Activated CD8-positive, alpha-beta memory T cell treated with anti-CD3 and anti-CD28 coated beads, Interleukin-2, amount 50 U/mL, for 24 hours (primary cell): ENCODE data around the gene MED16.
"Not testable (repeated sequence)": the region's sequence is repeated elsewhere in the genome, so short reads cannot be mapped to it uniquely, and the experiment has no call there.

Experiments used
- DNase-seq: peaks from one replicate; pipeline ENCODE4 v3.0.0-alpha.2; 2020; ENCODE audit errors: extremely low read depth

MED16 gene

DNA sequence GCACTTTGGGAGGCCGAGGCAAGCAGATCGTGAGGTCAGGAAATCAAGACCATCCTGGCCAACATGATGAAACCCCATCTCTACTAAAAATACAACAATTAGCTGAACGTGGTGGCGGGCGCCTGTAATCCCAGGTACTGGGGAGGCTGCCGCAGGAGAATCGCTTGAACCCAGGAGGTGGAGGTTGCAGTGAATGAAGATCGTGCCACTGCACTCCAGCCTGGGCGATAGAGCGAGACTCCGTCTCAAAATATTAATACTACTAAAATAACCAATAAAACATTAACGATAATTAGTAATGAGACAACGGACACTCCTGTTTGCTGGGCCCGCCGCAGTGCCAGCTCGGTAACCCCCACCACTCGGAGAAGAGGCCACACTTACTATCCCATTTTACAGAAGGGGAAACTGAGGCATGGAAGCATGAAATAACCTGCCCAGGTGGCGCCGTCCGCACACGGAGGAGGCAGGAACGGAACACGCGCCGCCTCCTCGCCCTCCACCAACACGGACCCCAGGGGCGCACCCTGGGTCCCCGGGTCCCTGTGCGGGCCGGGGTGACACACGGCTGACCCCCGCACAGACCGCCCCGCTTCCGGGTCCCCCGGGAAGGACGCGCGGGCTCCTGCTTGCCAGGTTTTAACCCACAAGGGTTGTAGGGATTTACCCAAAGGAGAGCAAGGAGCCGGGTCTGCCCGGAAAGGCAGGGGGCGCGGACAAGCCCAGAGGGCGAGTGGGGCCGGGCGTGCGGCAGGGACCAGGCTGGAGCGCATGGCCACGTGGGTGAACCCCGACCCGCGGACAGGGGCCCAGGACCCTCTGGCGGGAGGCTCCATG lies 18.4 kb upstream of the MED16 start:
- no peak for DNase-seq

DNA sequence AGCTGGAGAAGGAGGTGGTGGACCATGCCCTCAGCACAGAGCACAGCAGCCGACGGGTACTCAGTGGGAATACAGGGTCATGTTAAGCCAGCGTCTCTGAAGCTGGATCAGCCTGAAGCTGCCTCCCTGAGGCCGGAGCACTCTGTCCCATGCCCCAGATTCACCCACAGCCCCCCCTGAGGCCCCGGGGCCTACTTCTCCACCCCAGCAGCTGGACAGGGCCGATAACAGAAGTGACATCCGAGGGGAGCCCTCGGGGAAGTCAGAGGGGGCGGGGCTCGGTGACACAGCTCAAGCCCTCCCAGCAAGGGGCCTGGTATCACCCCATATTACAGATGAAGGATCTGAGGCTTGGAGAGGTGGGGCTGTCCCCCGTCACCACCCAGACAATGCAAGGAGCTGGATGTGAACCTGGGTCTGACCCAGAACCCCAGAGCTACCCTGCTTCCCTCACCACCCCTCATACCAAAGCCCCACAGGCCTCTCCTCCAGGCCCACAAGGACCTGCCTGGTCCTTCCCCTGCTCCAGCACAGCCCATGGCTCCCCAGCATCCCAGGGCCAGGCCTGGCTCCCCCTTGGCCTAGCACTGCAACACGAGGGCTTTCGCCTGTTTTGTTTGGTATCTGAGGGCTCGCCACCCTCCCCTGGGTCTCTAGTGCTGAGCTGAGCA lies 14.3 kb upstream of the MED16 start:
- DNase-seq, result no peak

DNA sequence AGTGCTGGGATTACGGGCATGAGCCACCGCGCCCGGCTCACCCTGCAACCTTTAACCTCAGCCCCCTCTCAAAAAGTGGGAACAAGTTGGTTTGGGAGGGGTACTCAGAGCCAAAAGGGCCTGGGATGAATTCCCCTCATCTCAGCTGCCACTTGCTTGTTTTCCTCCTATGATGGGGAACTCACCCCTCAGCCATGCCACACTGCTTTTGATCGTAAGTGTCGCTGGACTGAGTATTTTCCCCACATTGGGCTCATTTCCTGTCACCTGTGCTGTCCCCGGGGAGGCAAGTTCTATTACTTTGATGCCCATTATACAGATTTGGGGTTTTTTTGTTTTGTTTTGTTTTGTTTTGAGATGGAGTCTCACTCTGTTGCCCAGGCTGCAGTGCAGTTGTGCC lies 13.5 kb upstream of the MED16 start:
- no peak for DNase-seq

DNA sequence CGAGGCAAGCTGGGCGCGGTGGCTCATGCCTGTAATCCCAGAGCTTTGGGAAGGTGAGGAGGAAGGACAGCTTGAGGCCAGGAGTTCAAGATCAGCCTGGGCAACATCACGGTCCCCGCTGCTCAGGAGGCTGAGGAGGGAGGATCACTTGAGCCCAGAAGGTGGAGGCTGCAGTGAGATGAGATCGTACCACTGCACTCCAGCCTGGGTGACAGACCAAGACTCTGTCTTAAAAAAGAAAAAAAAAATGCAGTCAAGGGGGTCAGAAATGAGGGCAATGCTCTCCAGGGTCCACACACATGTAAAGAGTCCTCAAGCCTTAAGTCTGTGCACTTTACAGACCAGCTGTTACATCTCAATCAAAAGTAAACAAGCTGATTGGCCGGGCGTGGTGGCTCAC lies 11.6 kb upstream of the MED16 start:
- DNase-seq, result no peak

DNA sequence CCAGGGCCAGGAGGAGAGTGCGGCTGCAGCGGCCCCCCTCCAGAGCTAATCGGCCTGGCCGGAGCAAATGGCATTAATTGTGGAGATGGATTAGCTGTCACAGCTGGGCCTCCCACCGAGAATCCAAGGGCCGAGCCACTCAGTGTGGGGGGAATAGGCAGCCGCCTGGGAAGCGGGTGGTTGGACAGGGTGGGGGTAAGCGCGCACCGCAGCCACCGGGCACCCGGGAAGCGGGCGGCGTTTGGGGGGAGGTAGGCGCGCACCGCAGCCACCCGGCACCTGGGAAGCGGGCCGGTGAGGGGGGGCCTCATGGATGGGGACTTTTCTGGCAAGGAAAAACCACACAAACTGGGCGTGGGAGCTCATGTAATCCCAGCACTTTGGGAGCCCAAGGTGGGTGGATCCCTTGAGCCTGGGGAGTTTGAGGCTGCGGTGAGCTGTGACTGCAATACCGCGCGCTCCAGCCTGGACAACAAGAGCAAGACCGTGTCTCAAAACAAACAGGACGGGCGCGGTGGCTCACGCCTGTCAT lies 10.3 kb upstream of the MED16 start:
- DNase-seq, result no peak

DNA sequence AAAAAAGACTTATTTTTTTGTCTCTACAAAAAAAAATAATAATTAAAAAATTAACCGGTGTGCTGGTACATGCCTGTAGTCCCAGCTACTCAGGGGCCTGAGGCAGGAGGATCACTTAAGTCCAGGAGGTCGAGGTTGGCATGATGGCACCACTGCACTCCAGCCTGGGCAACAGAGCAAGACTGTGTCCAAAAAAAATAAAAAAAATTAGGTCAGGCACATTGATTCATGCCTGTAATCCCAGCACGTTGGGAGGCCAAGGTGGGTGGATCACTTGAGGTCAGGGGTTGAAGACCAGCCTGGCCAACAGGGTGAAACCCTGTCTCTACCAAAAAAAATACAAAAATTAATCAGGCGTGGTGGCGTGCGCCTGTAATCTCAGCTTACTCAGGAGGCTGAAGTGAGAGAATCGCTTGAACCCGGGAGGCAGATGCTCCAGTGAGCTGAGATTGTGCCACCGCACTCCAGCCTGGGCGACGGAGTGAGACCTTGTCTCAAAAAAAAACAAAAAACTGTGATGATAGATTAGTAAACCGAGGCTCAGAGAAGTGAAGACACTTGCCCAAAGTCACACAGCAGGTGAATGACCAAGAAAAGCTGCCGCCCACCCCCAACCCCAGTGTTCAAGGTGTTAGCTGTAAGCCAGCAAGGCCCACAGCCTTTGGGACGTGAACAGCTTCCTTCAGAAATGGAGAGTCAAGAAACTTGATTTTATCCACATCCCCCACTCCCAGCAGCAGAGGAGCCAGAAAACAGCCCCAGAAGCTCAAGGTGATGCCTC lies 9.6 kb upstream of the MED16 start:
- DNase-seq, result no peak

DNA sequence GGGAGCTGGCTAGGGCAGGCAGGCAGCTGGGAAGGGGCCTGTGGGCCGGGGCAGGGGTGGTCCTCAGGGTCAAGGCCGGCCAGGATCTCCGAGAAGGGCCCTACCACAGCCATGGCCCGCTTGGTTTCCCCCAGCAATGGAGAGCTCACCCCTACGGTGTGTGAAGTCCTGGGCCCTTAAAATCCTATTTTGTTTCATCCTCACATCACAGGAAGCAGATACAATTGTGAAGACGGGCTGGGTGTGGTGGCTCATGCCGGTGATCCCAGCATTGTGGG lies 9.0 kb upstream of the MED16 start:
- DNase-seq, result no peak

DNA sequence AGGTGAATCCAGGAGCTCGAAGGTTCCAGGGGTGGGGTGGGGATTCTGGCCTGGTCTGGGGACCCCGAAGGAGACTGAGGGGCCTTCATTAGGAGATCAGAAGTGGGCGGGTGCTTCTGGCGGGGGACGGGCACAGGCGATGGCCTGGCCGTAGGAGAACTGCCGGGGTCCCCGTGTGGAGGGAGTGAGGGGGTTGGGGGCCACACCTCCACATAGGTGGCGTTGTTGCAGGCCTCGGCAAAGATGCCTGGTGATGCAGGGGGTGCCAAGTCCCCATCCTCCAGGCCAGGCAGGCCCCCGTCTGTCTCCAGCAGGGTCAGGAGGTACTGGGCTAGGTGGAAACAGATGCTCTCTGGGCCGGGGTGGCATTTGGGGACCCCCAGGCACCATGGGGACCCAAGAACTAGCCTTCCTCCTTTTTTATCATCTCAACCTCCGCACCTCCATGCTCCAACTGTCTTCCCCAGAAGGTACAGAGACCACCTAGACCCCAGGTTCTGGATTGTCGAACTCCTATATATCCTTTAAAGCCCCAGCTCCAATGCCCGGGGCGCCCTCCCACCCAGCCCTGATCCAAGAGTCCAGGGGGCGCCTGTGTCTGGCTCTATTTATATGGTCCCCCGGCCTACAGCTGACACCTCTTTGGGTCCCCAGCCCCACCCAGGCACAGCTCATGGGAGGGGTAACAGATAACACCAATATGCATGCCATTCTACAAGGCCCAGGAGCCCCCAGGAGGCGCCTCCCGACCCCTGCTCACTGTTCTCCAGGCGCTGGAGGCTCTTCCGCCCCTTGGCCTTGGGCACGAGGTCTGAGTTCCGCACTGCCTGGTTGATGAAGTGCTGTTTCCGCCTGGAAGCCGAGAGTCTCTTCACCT lies 8.5 kb upstream of the MED16 start:
- no peak for DNase-seq

DNA sequence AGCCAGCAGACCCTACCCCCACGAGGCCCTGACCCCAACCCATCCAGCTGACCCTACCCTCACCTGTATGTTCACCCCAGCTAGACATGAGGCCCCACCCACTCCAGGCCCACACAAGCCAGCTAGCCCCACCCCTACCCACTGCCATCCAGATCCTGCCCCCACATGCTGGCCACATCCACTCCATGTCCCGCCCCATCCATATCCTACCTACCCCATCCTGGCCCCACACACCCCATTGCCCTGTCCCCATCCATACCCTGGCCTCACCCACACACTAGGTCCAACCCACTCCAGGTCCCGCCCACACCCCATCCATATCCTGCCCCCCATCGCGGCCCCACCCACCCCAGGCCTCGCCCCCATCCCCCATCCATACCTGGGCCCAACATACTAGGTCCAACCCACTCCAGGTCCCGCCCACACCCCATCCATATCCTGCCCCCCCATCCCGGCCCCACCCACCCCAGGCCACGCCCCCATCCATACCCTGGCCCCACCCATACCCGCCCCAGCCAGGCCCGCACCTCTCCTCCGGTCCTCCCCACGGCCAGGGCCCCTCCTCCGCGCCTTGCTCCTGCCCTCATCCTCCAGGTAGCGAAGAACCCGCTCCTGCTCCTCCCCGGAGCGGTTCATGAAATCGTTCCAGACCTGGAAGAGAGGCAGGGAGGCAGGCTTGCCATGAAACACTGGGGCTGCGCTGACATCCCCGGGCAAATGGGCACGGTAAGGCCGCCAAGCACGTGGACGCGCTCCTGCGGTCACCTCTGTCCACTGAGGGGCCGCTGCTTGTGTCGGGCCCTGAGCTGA lies 7.5 kb upstream of the MED16 start:
- no peak for DNase-seq

DNA sequence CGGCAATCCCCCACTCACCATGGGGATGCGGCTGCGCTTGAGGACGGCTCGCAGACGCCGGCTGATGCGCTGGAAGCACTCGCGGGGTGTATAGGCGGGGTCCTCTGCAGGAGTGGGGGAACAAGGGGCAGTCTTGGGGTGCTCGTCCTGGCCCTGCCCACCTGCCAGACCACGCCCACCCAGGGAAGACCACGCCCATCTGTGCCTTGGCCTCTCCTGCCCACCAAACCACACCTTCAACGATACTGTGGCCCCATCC lies 7.0 kb upstream of the MED16 start:
- no peak for DNase-seq

DNA sequence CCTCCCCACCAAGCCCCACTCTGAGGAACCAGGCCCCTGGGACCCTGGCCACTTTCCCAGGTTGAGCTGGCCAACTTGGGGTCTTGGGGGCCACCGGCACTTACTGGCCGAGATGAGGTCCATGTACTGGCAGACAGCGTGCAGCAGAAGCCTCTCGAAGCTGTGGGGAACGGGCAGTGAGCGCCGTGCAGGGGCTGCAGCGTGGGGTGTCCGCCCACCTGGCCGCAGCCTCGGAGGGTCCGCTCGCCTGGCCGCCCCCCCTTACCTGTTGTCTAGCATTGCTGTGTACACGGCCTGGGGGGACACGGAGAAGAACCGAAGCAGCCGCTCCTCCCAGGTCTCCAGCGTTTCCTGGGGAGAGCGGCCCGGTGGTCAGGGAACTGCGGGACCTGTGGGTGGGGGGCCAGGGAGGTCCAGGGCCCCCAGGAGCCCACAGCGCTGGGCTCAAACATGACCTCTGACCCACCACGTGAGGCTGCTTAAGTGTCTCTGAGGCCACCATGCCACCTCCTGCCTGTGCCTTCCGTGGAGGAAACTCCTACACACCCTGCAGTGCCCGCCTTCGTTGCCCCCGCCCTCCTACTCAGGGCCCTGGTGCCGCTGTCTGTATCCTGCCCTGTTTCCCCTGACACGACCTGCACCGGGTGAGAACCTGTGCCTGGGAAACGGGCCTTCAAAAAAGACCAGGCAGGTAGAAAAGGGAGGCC lies 6.5 kb upstream of the MED16 start:
- no peak for DNase-seq

DNA sequence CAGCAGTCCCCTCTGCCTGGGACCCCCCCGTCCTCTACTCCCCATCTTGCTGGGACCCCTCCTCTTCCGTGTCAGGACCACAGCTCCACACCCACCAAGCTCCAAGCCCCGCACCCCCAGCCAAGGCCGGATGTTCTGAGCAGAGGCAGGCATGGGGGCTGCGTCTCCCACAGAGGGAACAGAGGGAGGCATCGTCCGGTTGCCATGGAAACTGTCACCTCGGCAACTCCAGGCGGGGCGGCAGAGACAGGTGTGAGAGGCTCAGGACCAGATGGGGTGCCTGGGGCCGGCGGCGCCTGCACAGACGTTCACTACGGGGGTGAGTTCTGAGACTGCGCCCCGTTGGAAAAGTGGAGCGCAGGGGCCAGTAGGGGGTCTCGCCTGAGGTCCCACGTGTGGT lies 5.7 kb upstream of the MED16 start:
- no peak for DNase-seq

DNA sequence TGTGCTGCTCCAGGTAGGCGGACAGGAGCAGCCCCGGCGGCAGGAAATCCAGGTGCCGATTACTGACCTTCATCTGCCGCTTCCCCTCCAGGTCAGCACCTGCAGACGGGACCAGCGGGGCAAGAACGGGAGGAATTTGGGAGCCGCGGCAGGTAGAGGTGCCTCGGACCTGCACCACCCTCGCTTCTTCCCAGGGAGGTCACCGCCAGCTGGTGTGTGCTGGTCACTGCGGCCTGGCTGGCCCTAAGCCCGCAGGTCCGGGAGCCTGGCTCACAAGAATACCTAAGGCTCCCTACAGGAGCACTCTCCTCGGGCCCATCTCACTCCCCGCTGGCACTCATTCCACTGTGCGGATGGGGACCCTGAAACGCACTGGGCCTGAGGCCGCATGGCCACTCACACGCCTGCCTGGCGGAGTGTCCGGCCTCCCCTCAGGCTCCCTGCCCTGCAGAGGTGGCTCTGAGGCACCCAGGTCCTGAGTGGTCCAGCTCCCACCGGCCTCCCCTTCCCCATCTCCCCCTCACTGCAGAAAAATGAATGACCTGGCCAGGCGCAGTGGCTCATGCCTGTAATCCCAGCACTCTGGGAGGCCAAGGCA lies 4.6 kb upstream of the MED16 start:
- DNase-seq, result no peak

DNA sequence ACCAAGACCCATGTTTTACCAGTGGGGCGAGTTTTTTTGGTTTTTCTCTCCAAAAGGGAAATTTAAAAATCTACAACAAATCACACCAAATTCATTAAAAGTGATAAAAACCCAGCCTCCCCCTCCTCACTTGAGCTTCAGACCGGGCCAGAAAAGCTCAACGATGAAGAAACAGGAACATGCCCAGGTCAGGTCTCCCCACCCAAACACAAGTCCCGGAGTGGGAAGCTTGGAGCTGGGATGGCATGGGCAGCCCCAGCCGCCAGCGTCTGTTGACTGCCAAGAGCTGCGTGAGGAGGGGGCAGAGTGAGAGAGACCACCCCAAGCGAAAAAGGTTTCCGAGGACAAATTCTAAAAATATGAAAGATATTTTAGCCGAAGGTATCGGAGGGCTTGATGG lies 4.0 kb upstream of the MED16 start:
- no peak for DNase-seq

DNA sequence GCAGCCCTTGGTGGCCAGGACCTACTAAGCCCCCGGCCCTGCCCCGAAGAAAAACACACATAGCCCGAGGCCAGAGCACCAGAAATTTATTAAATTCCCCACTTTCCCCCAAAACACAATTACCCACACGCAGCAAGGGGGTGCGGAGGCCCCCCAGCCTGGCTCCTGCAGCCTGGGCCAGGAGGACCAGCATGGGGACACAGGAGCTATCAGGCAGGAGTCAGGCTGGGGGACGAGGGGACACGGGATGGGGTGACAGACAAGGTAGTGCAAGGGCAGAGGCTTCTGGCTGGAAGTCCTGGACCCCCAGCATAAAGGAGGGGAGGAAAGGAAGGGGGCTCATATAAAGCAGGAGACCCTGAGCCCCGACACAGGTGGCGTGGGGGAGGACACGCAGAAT lies 3.4 kb upstream of the MED16 start:
- no peak for DNase-seq

DNA sequence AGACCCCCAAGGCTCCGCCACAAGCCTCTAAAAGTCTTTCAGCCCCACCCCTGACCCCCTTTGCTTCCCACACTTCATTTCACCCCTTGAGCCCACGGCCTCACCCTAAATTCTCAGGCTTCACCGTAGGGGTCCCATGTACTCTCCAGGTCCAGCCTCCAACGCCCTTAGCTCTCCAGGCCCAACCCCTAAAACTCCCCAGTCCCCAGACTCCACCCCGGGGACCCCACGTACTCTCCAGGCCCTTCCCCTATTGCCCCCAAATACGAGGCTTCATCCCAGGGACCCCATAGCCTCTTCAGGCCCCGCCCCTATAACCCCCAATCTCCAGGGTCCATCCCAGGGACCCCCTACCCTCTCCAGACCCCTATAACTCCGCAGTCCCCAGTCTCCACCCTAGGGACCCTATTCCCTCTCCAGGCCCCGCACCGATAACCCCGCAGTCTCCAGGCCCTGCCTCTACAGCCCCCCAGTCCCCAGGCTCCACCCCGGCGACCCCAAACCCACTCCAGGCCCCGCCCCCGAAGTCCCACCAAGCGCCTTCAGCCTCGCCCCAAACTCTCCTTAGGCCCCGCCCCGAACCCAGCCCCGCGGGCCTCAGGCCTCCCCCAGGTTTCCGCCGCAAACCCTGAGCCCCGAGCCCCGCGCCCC lies 619 bp downstream of the MED16 start:
- no peak for DNase-seq

DNA sequence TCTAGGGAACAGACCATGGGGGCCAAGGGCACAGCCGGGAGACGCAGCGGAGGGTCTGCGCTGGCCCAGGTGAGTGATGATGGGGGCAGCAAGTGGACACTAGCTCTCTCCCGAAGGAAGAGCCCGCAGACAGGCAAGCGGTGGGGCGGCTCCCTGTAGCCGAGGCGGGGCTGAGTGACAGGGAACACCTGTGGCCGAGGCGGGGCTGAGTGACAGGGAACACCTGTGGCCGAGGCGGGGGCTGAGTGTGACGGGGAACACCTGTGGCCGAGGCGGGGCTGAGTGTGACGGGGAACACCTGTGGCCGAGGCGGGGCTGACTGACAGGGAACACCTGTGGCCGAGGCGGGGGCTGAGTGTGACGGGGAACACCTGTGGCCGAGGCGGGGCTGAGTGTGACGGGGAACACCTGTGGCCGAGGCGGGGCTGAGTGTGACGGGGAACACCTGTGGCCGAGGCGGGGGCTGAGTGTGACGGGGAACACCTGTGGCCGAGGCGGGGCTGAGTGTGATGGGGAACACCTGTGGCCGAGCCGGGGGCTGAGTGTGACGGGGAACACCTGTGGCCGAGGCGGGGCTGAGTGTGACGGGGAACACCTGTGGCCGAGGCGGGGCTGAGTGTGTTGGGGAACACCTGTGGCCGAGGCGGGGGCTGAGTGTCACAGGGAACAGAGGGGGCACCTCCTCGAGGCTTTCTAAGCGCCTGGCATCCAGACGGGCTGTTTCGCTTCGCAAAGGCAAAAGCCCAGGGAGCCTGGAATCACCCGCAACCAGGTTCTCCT lies 1.4 kb downstream of the MED16 start:
- not testable (repeated sequence) for DNase-seq

DNA sequence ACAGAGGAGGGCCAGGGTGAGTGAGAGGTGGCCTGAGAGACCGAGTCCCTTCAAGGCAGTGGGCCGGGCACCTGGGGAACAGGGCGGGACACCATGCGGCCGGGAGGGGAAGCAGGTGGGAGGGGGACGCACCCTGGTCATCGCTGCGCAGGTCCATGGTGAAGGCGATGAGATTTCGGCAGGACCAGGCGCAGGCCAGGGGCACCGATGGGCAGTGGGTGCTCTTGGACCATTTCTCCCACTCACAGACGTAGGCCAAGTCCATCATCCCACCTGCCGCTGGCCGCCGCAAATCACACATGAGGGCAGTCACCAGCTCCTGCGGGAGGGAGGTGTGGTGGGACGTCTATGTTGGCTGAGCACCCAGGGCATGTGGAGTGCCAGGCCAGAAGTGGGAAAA lies 2.2 kb downstream of the MED16 start:
- no peak for DNase-seq
